ENCODE measurements around the gene SNX32. TPM values are rescaled to one million over a fixed set of nuclear protein-coding genes. Genes with fewer than 3 reads are reported as not detected.
"Not testable (repeated sequence)": the region's sequence is repeated elsewhere in the genome, so short reads cannot be mapped to it uniquely, and the experiment has no call there.

SNX32 gene
- total and polyA plus RNA-seq, 2 experiments from 2014 or later, result 5.9 to 13.2 TPM

DNA sequence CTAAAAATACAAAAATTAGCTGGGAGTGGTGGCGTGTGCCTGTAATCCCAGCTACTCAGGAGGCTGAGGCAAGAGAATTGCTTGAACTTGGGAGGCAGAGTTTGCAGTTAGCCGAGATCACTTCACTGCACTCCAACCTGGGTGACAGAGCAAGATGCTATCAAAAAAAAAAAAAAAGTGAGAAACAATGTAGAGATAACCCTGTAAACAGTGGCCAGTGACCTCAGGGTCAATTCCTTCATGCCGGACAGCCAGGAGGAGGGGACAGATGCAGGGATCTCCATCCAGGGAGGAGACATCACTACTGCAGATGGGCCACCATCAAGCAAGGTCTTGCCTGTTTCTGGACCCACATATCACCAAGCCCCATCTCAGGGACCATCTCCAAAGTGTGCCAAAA is 14.0 kb downstream of the SNX32 start:
- no peak overlapping the region for H3K27ac ChIP-seq
- no peak overlapping the region for H3K4me3 ChIP-seq
- no peak for TF ChIP-seq CTCF (IDR thresholded peaks at IDR 0.05; ENCODE audit: low read depth, low read length)
- no peaks in the 10 kb centered on the region for H3K27me3 ChIP-seq
- no peaks in the 10 kb centered on the region for H3K36me3 ChIP-seq
- H3K9me3 ChIP-seq (ENCODE audit: low read depth), result no peaks in the 10 kb centered on the region
- no peak for DNase-seq (ENCODE audit: low read depth in 1 of 2, low spot score in 1 of 2)
- H3K4me1 ChIP-seq (ENCODE audit: low read depth), result no peaks in the 10 kb centered on the region

- H3K27me3 ChIP-seq; DNase-seq (ENCODE audit: low read depth in 1 of 2, low spot score in 1 of 2); H3K9me3 ChIP-seq (ENCODE audit: low read depth); H3K4me3 ChIP-seq; H3K4me1 ChIP-seq (ENCODE audit: low read depth); H3K27ac ChIP-seq; H3K36me3 ChIP-seq: not testable (repeated sequence)
These were observed 14.9 kb downstream of the SNX32 start for GRCh38 chr11:65848693-65849092.

DNA sequence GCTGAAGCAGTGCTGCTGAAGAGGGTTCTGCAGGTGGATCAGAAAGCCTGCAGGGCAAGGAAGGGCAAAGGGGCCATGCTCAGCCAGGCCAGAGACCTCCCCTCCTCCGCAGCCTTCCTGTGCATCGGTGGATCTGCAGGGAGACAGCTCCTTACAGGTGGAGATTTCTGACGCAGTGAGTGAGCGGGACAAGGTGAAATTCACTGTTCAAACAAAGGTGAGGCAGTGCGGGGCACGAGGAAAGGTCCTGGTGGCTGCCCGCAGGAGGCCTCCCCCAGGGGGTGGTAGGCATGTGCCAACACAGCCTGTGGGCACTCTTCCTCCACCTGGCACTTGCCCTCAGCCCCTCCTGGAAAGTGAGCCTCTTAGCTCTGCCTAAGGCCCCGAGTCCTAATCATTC is 15.6 kb downstream of the SNX32 start:
- no peak overlapping the region for H3K27ac ChIP-seq
- H3K4me1 ChIP-seq (ENCODE audit: low read depth), result no peaks in the 10 kb centered on the region
- H3K27me3 ChIP-seq, result no peaks in the 10 kb centered on the region
- no peak for DNase-seq (ENCODE audit: low read depth in 1 of 2, low spot score in 1 of 2)
- H3K4me3 ChIP-seq, result no peak overlapping the region
- no peak for TF ChIP-seq CTCF (IDR thresholded peaks at IDR 0.05; ENCODE audit: low read depth, low read length)
- peaks cover 15% of the 10 kb centered on the region for H3K36me3 ChIP-seq
- no peaks in the 10 kb centered on the region for H3K9me3 ChIP-seq (ENCODE audit: low read depth)

DNA sequence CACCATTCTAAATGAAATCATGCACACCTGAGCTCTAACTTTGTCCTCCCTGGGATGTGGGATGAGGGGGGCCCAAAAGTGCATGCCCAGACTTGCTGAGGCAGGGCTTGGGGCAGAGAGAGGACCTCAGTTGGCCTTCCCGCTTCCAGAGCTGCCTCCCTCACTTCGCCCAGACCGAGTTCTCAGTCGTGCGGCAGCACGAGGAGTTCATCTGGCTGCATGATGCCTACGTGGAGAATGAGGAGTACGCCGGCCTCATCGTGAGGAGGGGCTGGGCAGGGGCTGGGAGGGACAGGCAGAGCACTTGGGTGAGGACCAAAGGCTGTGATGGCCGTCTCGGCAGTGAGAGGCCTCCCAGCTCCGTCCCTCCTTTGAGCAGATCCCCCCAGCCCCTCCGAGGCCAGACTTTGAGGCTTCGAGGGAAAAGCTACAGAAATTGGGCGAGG is 16.0 kb downstream of the SNX32 start:
- TF ChIP-seq CTCF (IDR thresholded peaks at IDR 0.05; ENCODE audit: low read depth, low read length), result no peak
- DNase-seq (ENCODE audit: low read depth in 1 of 2, low spot score in 1 of 2), result no peak
- Histone ChIP-seq H3K36me3 (peaks cover 20% of the 10 kb centered on the region), H3K4me1 (ENCODE audit: low read depth) (no peaks in the 10 kb centered on the region), H3K4me3 (no peak overlapping the region), H3K27me3 (no peaks in the 10 kb centered on the region), H3K9me3 (ENCODE audit: low read depth) (no peaks in the 10 kb centered on the region), H3K27ac (no peak overlapping the region)

- H3K9me3 ChIP-seq (ENCODE audit: low read depth), result no peaks in the 10 kb centered on the region
- no peak for DNase-seq (ENCODE audit: low read depth in 1 of 2, low spot score in 1 of 2)
- no peak overlapping the region for H3K4me3 ChIP-seq
- no peak for TF ChIP-seq CTCF (IDR thresholded peaks at IDR 0.05; ENCODE audit: low read depth, low read length)
- no peak overlapping the region for H3K27ac ChIP-seq
- peaks cover 26% of the 10 kb centered on the region for H3K36me3 ChIP-seq
- no peaks in the 10 kb centered on the region for H3K27me3 ChIP-seq
- no peaks in the 10 kb centered on the region for H3K4me1 ChIP-seq (ENCODE audit: low read depth)
These were observed 16.7 kb downstream of the SNX32 start for GRCh38 chr11:65850217-65851082.

DNA sequence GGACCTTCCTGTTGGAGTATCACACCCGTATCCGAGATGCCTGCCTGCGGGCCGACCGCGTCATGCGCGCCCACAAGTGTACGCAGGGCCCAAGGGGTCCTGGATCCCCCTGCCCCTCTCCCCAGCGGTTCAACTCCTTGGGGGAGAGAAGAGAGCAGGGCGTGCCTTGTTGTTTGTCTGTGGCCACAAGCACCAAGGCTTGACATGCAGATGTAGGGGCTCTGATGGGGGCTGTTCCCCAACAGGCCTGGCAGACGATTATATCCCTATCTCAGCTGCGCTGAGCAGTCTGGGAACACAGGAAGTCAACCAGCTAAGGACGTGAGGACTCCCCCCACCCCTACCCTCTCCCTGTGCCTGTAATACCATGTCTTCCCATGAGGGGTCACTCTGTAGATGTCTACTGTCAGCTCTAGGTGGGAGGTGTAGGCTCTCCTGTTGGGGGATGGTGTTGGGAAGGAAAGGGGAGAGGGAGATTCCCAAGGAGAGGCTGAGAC is 17.4 kb downstream of the SNX32 start:
- H3K36me3 ChIP-seq, result peaks cover 33% of the 10 kb centered on the region
- H3K27me3 ChIP-seq, result no peaks in the 10 kb centered on the region
- H3K27ac ChIP-seq, result no peak overlapping the region
- H3K4me1 ChIP-seq (ENCODE audit: low read depth), result no peaks in the 10 kb centered on the region
- no peak overlapping the region for H3K4me3 ChIP-seq
- peak in 1 of 2 donors; percentile 37 for DNase-seq (ENCODE audit: low read depth in 1 of 2, low spot score in 1 of 2)
- TF ChIP-seq CTCF (IDR thresholded peaks at IDR 0.05; ENCODE audit: low read depth, low read length), result peak; percentile 65
- H3K9me3 ChIP-seq (ENCODE audit: low read depth), result no peaks in the 10 kb centered on the region
